ENCODE results near the gene OPN3.
"Not testable (repeated sequence)": the region's sequence is repeated elsewhere in the genome, so short reads cannot be mapped to it uniquely, and the experiment has no call there.

OPN3 gene

DNA sequence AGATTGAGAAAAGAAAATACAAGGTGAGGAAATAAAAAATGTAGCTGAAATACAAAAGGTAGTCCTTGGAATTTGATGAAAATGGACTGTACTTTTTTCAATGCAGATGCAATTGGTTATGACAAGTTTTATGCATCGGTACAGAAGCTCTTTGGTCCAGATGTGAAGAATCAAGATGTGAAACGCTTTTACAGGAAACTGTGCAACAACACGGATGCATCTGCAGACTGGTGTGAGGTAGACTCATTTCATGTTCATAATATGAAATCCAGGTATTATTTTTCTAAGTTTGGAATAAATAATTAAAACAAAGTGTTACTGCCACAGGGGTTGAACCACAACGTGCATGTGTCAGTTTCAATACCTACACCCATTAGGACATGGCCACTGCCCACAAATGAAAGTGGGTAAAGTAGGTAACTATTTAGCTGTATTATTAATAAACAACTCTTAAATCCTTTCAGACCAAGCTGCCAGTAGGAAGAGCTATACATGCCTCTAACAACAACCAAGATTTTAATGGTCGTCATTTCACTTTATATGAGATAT is 20.3 kb upstream of the OPN3 start:
- DNase-seq (ENCODE audit: extremely low spot score), result no peak
- ChIA-PET POLR2A (no interaction called here), CTCF (interaction anchor here (0.8 to 1.4 kb wide), 2 partner anchors 9 to 15 kb away, joined by 3 to 5 read pairs; no protein-coding TSS in a partner anchor)
- TF ChIP-seq, protein P1, sequence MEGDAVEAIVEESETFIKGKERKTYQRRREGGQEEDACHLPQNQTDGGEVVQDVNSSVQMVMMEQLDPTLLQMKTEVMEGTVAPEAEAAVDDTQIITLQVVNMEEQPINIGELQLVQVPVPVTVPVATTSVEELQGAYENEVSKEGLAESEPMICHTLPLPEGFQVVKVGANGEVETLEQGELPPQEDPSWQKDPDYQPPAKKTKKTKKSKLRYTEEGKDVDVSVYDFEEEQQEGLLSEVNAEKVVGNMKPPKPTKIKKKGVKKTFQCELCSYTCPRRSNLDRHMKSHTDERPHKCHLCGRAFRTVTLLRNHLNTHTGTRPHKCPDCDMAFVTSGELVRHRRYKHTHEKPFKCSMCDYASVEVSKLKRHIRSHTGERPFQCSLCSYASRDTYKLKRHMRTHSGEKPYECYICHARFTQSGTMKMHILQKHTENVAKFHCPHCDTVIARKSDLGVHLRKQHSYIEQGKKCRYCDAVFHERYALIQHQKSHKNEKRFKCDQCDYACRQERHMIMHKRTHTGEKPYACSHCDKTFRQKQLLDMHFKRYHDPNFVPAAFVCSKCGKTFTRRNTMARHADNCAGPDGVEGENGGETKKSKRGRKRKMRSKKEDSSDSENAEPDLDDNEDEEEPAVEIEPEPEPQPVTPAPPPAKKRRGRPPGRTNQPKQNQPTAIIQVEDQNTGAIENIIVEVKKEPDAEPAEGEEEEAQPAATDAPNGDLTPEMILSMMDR (IDR thresholded peaks at IDR 0.05; ENCODE audit: control extremely low read depth, extremely low read depth, low read depth, missing control alignments), result no peak

DNA sequence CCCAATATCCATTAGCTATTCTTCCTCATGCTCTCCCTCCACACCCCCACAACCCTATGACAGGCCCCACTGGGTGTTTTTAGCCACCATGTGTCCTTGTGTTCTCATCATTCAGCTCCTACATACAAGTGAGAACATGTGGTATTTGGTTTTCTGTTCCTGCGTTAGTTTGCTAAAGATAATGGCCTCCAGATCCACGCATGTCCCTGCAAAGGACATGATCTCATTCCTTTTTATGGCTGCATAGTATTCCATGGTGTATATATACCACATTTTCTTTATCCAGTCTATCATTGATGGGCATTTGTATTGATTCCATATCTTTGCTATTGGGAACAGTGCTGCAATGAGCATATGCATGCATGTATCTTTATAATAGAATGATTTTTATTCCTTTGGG is 18.8 kb upstream of the OPN3 start:
- POLR2A ChIA-PET; DNase-seq (ENCODE audit: extremely low spot score); CTCF ChIA-PET: not testable (repeated sequence)

- CTCF ChIA-PET, result no interaction called here
- DNase-seq (ENCODE audit: extremely low spot score), result no peak
- POLR2A ChIA-PET, result no interaction called here
- TF ChIP-seq, protein P1 (IDR thresholded peaks at IDR 0.05; ENCODE audit: control extremely low read depth, extremely low read depth, low read depth, missing control alignments), result no peak
Observed at GRCh38 chr1:241658081-241658793, 18.1 kb upstream of the OPN3 start.

GRCh38 chr1:241654641-241655040 is 14.5 kb upstream of the OPN3 start:
- ChIA-PET POLR2A (no interaction called here), CTCF (interaction anchor here (0.9 to 2.2 kb wide), 3 partner anchors 10 to 15 kb away, joined by 3 to 9 read pairs (median 4); no protein-coding TSS in a partner anchor)
- DNase-seq (ENCODE audit: extremely low spot score), result no peak
- TF ChIP-seq, protein P1 (IDR thresholded peaks at IDR 0.05; ENCODE audit: control extremely low read depth, extremely low read depth, low read depth, missing control alignments), result no peak

DNA sequence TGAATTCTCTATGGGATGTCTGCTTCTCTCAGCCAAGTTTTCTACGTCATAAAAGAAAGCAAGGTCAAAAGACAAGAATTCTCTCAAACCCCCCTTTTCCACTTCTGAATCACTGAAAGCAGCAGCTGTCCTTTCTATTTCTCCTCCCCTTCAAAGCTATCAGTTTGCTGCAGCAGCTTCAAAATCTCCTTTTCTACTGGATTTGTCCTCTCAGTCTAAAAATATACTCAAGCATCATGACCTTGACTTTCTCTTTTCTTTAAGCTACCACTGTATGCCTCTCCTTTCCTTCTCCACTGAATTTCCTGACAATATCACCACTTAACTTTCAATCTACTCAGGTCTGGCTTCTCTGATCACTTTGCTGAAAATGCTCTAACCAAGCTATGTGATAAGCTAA is 13.8 kb upstream of the OPN3 start:
- TF ChIP-seq, protein P1 (IDR thresholded peaks at IDR 0.05; ENCODE audit: control extremely low read depth, extremely low read depth, low read depth, missing control alignments), result no peak
- DNase-seq (ENCODE audit: extremely low spot score), result no peak
- ChIA-PET CTCF (interaction anchor here (0.9 to 2.2 kb wide), 4 partner anchors 9 to 43 kb away, joined by 3 to 9 read pairs (median 4); no protein-coding TSS in a partner anchor), POLR2A (no interaction called here)

- CTCF ChIA-PET, result interaction anchor here (2.2 kb wide), 1 partner anchor 41 kb away, joined by 4 read pairs; no protein-coding TSS in a partner anchor
- no peak for DNase-seq (ENCODE audit: extremely low spot score)
- TF ChIP-seq, protein P1 (IDR thresholded peaks at IDR 0.05; ENCODE audit: control extremely low read depth, extremely low read depth, low read depth, missing control alignments), result no peak
- POLR2A ChIA-PET, result no interaction called here
Observed at GRCh38 chr1:241652012-241652411, 11.8 kb upstream of the OPN3 start, which contains the start of gene WDR64. TSS of gene WDR64 (plus strand) at chr1:241652281. CDS start at chr1:241652485, 204 bp downstream.

DNA sequence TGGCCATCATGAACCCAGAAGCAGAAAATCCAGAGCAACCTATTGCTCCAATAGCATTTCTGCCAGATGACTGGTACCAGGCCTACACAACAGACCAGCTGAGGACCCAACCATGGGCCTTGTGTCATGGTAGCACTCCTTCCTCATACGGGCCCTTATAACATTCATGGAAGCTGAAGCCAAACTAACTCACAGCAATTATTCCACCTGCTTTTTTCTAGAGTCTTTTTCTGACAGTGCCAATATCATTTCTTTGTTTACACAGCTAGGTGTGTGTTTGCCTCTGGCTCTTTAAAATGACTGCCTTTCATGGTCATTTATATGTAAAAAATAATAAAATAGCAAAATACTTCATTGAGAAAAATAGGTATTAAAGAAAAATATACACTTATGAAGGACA is 8.0 kb upstream of the OPN3 start:
- no peak for DNase-seq (ENCODE audit: extremely low spot score)
- TF ChIP-seq, protein P1 (IDR thresholded peaks at IDR 0.05; ENCODE audit: control extremely low read depth, extremely low read depth, low read depth, missing control alignments), result no peak
- CTCF ChIA-PET, result interaction anchor here (0.9 to 2.3 kb wide), 4 partner anchors 11 to 117 kb away, joined by 3 to 6 read pairs (median 4); no protein-coding TSS in a partner anchor
- POLR2A ChIA-PET, result no interaction called here
